Tibial artery (tissue), 4 donors: ENCODE measurements around the gene PSMD5.

Experiments used
- DNase-seq, 2 donors: peaks; one replicate each; pipeline ENCODE4 v3.0.0-alpha.2; 2019
- H3K27ac ChIP-seq, 2 donors: fragments of 200-600 bp; sonication (generic) in 1 of 2; 1 replicate in 1 of 2; 2 replicates in 1 of 2; pipeline ENCODE4 v1.5.1; 2018 to 2019; ENCODE audit warnings: mild to moderate bottlenecking in 1 of 2
- H3K27me3 ChIP-seq, 2 donors: fragments of 200-600 bp; sonication (generic) in 1 of 2; one replicate each; pipeline versions ENCODE4 v1.5.1 to v1.6.0; 2016 to 2019
- H3K36me3 ChIP-seq, 3 donors: fragments of 200-600 bp; sonication (generic) in 2 of 3; one replicate each; pipeline ENCODE4 v1.5.1; 2016 to 2019; ENCODE audit warnings: mild to moderate bottlenecking in 2 of 3
- H3K4me1 ChIP-seq, 4 donors: fragments of 200-600 bp; sonication (generic) in 2 of 4; 1 replicate in 3 of 4; 2 replicates in 1 of 4; pipeline ENCODE4 v1.5.1; 2016 to 2019
- H3K4me3 ChIP-seq, 2 donors: fragments of 200-600 bp; sonication (generic) in 1 of 2; 1 replicate in 1 of 2; 2 replicates in 1 of 2; pipeline ENCODE4 v1.5.1; 2018 to 2019; ENCODE audit warnings: mild to moderate bottlenecking in 2 of 2
- H3K9me3 ChIP-seq, 3 donors: fragments of 200-600 bp; sonication (generic) in 1 of 3; one replicate each; pipeline ENCODE4 v1.5.1; 2016 to 2019
- intact Hi-C: fragments of 100-400 bp; cut with DNase I; formaldehyde crosslinking; loops from one replicate; pipeline ENCODE4 v1.15.0; 2023; ENCODE audit warnings: low total_unique reads
- TF ChIP-seq, protein P1 (sequence below), 2 experiments: fragments of 200-600 bp in 1 of 2; fragments of 450-650 bp in 1 of 2; IDR thresholded peaks; one replicate each; pipeline ENCODE4 v1.5.1; 2017 to 2019; ENCODE audit warnings: antibody characterized with exemption in 2 of 2, mild to moderate bottlenecking in 1 of 2, moderate library complexity in 1 of 2

The PSMD5 gene

DNA sequence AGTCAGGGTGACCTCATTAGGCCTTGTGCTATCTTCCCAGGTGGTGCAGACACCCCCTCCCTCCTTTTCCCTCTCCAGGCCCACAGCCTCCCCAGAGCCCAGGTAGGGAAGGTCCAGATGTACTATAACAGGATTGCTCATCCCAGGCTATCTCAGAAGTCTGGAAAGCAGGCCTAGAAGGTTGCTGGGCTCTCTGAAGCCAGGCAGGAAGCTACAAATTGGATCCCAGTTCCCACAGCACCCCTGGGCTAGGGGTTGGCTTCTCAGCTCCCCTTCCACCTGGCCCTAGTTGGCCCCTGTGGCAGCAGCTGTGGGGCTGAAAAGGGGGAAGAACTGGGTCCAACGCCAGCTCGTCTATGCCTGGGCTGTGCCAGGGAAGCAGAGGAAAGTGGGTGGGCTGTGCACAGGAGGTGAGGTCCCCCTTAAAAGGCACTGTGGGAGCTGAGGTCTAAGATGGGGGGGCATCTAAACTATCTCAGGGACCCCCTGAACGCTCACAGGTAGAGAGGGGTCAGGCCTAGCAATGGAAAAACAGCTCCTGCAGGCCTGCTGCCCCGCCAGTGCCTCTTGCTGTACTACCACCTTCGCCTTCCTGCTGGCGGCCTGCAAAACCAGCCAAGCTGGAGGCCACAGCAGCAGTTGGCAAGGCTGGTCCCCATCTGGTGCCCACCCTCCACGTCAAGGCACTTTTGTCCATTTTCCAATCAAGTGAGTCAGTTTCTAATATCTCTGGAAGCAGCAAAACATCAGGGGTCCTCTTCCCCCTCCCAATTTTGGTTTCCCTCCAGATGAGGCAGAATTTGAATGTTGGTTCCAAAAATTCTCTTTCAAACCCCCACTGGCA lies 13.3 kb upstream of the PSMD5 start:
- peak overlapping the region in 1 of 2 donors; percentile 13 for H3K27ac ChIP-seq
- no peak overlapping the region for H3K4me3 ChIP-seq
- peaks cover 31 to 75% (median 50%) of the 10 kb centered on the region in 3 donors for H3K36me3 ChIP-seq
- DNase-seq: no peak
- H3K27me3 ChIP-seq: no peaks in the 10 kb centered on the region
- H3K9me3 ChIP-seq: no peaks in the 10 kb centered on the region
- TF ChIP-seq, protein P1, sequence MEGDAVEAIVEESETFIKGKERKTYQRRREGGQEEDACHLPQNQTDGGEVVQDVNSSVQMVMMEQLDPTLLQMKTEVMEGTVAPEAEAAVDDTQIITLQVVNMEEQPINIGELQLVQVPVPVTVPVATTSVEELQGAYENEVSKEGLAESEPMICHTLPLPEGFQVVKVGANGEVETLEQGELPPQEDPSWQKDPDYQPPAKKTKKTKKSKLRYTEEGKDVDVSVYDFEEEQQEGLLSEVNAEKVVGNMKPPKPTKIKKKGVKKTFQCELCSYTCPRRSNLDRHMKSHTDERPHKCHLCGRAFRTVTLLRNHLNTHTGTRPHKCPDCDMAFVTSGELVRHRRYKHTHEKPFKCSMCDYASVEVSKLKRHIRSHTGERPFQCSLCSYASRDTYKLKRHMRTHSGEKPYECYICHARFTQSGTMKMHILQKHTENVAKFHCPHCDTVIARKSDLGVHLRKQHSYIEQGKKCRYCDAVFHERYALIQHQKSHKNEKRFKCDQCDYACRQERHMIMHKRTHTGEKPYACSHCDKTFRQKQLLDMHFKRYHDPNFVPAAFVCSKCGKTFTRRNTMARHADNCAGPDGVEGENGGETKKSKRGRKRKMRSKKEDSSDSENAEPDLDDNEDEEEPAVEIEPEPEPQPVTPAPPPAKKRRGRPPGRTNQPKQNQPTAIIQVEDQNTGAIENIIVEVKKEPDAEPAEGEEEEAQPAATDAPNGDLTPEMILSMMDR (IDR thresholded peaks at IDR 0.05): no peak
- no peaks in the 10 kb centered on the region for H3K4me1 ChIP-seq
- intact Hi-C loops: no loop called here

DNA sequence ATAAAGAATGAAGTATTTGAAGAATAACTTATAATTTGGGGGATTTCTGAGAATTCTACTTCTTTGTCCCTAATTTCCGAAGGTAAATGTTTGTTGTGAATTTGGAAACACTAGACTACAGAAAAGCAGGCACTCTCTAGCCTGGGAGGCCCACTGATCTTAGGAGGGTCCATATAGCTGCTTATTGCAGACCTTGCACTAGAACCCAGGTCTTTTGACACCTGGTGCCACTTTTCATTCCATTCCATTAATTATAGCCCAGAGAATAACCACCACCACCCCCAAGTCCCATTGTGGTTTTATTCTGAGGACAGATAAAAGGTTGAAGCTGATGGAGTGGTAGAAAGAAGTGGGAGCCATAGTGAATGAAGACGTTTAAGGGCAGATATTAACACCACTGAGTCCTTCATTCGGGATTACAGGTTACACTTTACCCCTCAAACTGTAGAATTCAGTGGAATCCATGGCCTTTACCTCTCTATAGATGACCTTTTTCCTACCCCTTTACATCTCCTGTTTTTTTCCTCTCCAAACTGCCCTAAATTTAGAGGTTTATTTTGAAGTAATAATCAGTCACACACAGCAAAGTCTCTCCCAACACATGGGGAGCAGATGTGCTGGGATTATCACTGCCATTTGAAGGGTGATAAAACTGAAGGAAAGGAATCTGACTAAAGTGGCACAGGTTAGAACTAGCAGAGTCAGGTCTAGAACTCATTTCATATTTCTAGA lies 12.0 kb upstream of the PSMD5 start:
- H3K4me3 ChIP-seq: no peak overlapping the region
- H3K27ac ChIP-seq: no peak overlapping the region
- intact Hi-C loops: no loop called here
- H3K36me3 ChIP-seq: peaks cover 18 to 64% (median 38%) of the 10 kb centered on the region in 3 donors
- H3K4me1 ChIP-seq: no peaks in the 10 kb centered on the region
- TF ChIP-seq, protein P1 (IDR thresholded peaks at IDR 0.05): no peak
- no peaks in the 10 kb centered on the region for H3K9me3 ChIP-seq
- no peaks in the 10 kb centered on the region for H3K27me3 ChIP-seq
- DNase-seq: no peak

DNA sequence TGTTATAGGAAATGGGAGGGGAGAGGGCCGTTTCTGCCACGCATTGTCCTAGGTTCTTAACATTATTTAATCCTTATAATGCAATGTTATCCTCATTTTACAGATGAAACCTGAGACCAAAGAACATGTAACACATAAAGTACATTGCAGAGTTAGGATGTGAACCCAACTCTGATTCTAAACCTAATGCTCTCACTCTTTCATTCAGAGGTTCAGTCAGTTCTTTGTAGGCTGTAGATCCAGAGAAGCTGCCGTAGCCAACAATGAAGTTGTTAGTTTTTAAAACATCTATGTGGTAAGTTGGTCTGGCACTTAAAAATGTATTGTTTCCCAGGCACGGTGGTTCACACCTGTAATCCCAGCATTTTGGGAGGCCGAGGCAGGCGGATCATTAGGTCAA lies 10.5 kb upstream of the PSMD5 start:
- Histone ChIP-seq H3K36me3 (peaks cover 12 to 54% (median 23%) of the 10 kb centered on the region in 3 donors), H3K27ac (no peak overlapping the region), H3K27me3 (no peaks in the 10 kb centered on the region), H3K4me3 (no peak overlapping the region), H3K4me1 (no peaks in the 10 kb centered on the region), H3K9me3 (no peaks in the 10 kb centered on the region)
- TF ChIP-seq, protein P1 (IDR thresholded peaks at IDR 0.05): no peak
- intact Hi-C loops: no loop called here
- DNase-seq: no peak

DNA sequence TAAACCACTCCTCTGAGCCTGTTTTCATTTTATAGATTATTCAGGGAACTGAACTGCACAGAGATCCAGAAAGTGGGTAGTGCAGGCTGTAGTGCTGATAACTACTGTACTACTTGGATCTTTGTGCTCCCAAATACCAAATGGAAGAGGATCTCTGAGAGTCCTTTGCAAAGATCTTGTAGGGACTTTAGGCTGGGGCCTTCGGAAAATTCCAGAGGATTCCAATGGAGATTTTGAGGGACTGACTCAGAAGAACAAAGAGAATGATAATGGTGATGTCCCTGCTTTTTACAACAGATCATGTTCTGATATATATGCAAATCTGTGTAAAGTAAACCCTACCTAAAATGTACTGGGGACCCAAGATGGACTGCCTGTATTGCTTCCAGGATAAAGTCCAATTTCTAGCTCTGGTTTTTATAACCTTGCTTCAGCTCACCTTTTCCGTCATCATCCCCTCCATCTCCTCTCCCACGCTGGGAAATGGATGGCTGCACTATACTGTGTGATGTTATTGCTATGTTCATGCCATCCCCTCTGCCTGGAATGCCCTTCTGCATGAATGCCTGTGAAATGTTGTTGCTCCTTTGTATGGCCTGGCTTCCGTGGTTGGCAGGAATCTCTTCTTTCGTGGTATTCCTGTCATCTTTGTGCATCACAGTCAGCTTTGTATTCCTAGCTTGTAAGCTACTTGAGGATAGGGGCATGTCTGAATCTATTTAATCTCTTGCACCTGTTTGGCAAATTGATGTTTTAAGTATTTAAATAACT lies 9.7 kb upstream of the PSMD5 start:
- no peak for DNase-seq
- Histone ChIP-seq H3K27ac (no peak overlapping the region), H3K4me3 (no peak overlapping the region), H3K27me3 (no peaks in the 10 kb centered on the region), H3K36me3 (peaks cover 5 to 46% (median 15%) of the 10 kb centered on the region in 3 donors), H3K9me3 (no peaks in the 10 kb centered on the region), H3K4me1 (no peaks in the 10 kb centered on the region)
- TF ChIP-seq, protein P1 (IDR thresholded peaks at IDR 0.05): no peak
- intact Hi-C loops: no loop called here

DNA sequence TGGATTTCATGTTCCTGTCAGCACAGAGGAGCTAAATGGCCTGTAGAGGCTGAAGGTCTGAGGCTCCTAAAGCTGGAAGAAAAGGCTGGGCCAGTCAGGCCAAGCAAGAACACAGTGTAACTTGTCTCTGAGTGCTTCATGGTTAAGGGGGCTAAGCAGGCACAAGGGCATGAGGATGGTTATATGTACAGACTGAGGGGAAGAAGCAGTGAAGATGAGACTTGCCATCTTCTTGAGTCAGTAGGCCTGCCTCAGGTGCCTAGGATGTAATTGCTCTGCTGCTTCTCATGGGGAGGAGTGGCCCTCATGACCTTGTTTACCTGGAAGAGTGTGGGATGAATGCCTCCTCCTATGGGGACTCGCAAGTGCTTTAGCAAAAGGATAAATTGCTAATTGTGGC lies 8.7 kb upstream of the PSMD5 start:
- Histone ChIP-seq H3K27me3 (no peaks in the 10 kb centered on the region), H3K9me3 (no peaks in the 10 kb centered on the region), H3K4me3 (no peak overlapping the region), H3K27ac (no peak overlapping the region), H3K36me3 (peaks cover 0 to 46% (median 9%) of the 10 kb centered on the region in 3 donors), H3K4me1 (no peaks in the 10 kb centered on the region)
- TF ChIP-seq, protein P1 (IDR thresholded peaks at IDR 0.05): no peak
- intact Hi-C loops: no loop called here
- no peak for DNase-seq
